Stimulated activated CD4-positive, alpha-beta T cell treated with anti-CD3 and anti-CD28 coated beads, Interleukin-1b, Interleukin-23, amount 100 ng/mL, for 4 hours (primary cell): Measurements from ENCODE around the gene KDM4C.

Experiments used
- DNase-seq, 2 donors: peaks; one replicate each; pipeline ENCODE4 v3.0.0-alpha.2; 2020; ENCODE audit warnings: low read depth in 2 of 2

Gene KDM4C

GRCh38 chr9:7097785-7098752, 340.3 kb downstream of the KDM4C start:
- DNase-seq: no peak

- no peak for DNase-seq
These were observed 345.6 kb downstream of the KDM4C start for GRCh38 chr9:7103367-7103766.

- DNase-seq: no peak
These were observed 346.0 kb downstream of the KDM4C start for GRCh38 chr9:7103771-7104170.

- no peak for DNase-seq
These were observed 346.9 kb downstream of the KDM4C start for GRCh38 chr9:7104625-7105024.

GRCh38 chr9:7105095-7105494, 347.3 kb downstream of the KDM4C start:
- DNase-seq: no peak

- no peak for DNase-seq
These were observed 351.2 kb downstream of the KDM4C start for GRCh38 chr9:7108936-7109335.

GRCh38 chr9:7111413-7111812, 353.6 kb downstream of the KDM4C start:
- no peak for DNase-seq

GRCh38 chr9:7115606-7116005, 357.8 kb downstream of the KDM4C start:
- DNase-seq: no peak

- DNase-seq: no peak
These were observed 360.1 kb downstream of the KDM4C start for GRCh38 chr9:7117676-7118561.

- no peak for DNase-seq
These were observed 360.9 kb downstream of the KDM4C start for GRCh38 chr9:7118633-7119032.

GRCh38 chr9:7119612-7120011, 361.8 kb downstream of the KDM4C start:
- no peak for DNase-seq

GRCh38 chr9:7121055-7121454, 363.3 kb downstream of the KDM4C start:
- DNase-seq: no peak

GRCh38 chr9:7121664-7122063, 363.9 kb downstream of the KDM4C start:
- DNase-seq: no peak

- no peak for DNase-seq
These were observed 366.0 kb downstream of the KDM4C start for GRCh38 chr9:7123743-7124142.

GRCh38 chr9:7125231-7125630, 367.5 kb downstream of the KDM4C start:
- no peak for DNase-seq

- DNase-seq: no peak
These were observed 371.6 kb downstream of the KDM4C start for GRCh38 chr9:7129391-7129790.

- no peak for DNase-seq
These were observed 372.6 kb downstream of the KDM4C start for GRCh38 chr9:7130266-7130820.

GRCh38 chr9:7132605-7133004, 374.8 kb downstream of the KDM4C start:
- DNase-seq: no peak

- no peak for DNase-seq
These were observed 378.0 kb downstream of the KDM4C start for GRCh38 chr9:7135735-7136134.

- DNase-seq: no peak
These were observed 379.3 kb downstream of the KDM4C start for GRCh38 chr9:7137040-7137439.

- DNase-seq: no peak
These were observed 379.8 kb downstream of the KDM4C start for GRCh38 chr9:7137571-7137970.

- no peak for DNase-seq
These were observed 382.1 kb downstream of the KDM4C start for GRCh38 chr9:7139886-7140285.
